RCC 7860 (cell line): Measurements from ENCODE around the gene ZC3H11A.
"Not testable (repeated sequence)": the region's sequence is repeated elsewhere in the genome, so short reads cannot be mapped to it uniquely, and the experiment has no call there.

Experiments
- DNase-seq: peaks from one replicate; pipeline ENCODE4 v3.0.0-alpha.2; 2015; ENCODE audit warnings: low spot score
- FAIRE-seq: peaks from 2 replicates; lab custom pipeline; 2012; peaks lifted over from hg19 to GRCh38; lab: Jason Lieb, UNC

ZC3H11A gene

DNA sequence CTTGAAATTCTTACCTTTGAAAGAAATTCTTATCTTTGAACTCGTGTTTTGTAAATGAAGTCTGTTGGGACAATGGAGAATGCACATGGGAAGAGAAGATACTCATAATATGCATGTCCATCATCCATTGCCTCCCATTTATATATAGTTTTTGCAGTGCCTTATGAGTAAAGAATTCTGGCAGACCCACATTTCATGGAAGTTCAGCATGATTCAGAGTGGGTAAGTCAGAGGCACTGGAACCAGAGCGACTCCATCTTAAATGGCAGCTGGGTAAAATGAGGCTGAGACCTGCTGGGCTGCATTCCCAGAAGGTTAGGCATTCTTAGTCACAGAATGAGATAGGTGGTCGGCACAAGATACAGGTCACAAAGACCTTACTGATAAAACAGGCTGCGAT lies 16.6 kb upstream of the ZC3H11A start:
- no peak for FAIRE-seq

DNA sequence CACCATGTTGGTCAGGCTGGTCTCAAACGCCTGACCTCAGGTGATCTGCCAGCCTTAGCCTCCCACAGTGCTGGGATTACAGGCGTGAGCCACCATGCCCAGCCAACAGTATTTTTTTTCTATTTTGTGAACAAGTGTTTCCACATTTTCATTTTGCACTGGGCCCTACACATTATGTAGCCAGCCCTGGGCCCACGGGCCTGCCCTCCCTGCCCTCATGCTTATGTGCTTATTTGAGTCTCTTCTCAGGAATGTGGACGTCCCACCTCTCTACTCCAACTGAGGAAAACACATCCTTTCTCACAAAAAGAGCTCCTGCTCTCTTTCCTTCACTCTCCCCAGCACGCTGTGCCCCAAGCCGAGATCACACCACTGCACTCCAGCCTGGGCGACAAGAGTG lies 13.5 kb upstream of the ZC3H11A start:
- DNase-seq (no peak), FAIRE-seq (no peak)

More for the DNA sequence above, 16.6 kb upstream of the ZC3H11A start:
- no peak for DNase-seq

DNA sequence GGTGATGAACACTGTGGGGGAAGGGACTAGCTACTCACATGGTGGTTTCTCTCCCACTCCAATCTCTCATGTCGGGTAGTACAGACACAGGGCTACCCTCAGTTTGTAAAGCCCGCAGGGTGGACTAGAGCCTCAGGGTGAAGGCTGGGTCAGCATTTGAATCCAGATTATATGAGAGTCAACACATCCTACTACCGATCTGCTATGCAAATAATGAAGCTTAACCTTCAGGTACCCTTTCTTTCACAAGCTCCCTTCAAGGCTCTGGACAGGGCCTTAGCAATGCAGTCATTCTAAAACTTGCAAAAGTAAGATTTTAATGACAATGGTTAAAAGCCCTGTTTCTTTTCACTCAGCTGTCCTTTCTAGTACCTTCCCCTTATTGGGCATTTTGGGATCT lies 5.5 kb upstream of the ZC3H11A start:
- DNase-seq, result no peak
- no peak for FAIRE-seq

DNA sequence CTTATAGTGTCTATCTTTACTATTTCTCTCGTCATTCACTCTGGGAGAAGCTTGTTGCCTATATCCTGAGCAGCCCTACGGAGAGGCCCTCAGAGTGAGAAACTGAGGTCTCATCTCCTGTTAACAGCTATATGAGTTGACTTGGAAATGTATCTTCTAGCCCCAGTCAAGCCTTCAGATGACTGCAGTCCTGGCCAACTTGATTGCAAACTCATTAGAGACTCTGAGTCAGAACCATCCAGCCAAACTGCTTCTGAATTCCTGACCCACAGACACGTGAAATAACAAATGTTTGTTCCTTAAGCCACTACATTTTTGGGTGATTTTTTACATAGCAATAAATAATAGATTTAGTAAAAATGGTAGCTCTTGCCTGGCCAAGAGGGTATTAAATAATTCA lies 3.9 kb upstream of the ZC3H11A start:
- no peak for DNase-seq

DNA sequence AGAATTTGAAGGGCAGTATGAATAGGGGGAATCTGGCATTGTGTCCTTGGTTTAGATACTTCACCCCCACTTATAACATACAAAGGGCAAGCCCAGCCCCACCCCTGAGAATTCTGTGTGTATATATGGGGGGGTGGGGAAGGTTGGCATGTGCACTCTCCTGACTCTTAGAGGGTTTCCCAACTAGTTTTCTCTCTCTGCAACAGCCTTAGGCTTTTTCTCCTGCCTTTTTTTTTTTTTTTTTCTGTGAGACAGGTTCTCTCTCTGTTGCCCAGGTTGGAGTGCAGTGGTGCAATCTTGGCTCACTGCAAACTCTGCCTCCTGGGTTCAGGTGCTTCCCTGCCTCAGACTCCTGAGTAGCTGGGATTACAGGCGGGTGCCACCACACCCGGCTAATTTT lies 2.9 kb upstream of the ZC3H11A start:
- DNase-seq (no peak), FAIRE-seq (no peak)

More for the DNA sequence above, 3.9 kb upstream of the ZC3H11A start:
- no peak for FAIRE-seq

DNA sequence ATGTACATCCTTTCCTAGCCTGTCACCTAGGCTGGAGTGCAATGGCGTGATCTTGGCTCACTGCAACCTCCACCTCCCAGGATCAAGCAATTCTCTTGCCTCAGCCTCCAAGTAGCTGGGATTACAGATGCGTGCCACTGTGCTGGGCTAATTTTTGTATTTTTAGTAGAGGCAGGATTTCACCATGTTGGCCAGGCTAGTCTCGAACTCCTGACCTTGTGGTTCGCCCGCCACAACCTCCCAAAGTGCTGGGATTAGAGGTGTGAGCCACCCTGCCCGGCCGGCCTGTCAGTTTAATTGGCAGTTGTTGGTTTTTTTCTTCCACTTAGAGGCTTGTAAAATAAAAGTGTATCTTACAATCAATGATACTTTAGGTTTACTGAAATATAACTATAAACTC lies 1.9 kb upstream of the ZC3H11A start:
- FAIRE-seq, DNase-seq: not testable (repeated sequence)

DNA sequence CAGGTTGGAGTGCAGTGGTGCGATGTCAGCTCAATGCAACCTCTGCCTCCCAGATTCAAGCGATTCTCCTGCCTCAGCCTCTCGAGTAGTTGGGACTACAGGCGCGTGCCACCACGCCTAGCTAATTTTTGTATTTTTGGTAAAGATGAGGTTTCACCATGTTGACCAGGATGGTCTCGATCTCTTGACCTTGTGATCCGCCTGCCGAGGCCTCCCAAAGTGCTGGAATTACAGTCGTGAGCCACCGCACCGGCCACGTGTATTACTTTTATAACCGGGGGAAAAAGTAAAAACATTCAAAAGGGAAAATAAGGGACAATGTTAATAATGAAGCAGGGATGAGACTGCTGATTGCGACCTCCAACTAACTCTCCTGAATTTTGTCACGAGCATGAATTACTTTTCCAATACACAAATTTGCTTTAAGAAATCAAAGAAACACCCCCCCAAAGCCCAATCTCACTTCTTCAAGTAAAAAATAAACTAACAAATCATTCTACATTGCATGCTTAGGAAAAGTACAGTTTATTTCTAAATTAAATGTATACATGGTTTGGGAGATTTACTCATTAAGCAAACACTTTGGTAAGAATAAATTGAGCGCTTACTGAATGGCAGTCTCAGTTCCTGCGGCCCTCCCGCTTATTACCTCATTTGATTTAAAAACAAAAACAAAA lies 521 bp upstream of the ZC3H11A start:
- no peak for DNase-seq
- no peak for FAIRE-seq

DNA sequence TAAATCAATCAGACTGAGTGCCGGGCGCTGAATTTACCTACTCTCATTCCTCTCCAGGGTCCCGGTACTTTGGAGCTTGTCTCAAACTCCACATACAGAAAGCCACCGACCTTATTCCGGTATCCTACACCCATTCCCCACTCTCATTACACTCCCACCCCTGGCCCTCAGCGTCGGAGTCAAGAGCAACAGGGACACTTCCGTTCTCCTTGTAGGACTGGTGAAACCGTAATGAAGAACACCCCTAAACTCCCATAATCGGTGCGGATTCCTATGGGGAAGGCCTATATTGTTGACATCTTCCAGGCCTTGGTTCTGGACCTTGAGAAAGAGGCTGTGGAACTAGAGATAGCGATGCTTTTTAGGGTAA lies 798 bp downstream of the ZC3H11A start:
- DNase-seq (no peak), FAIRE-seq (no peak)

DNA sequence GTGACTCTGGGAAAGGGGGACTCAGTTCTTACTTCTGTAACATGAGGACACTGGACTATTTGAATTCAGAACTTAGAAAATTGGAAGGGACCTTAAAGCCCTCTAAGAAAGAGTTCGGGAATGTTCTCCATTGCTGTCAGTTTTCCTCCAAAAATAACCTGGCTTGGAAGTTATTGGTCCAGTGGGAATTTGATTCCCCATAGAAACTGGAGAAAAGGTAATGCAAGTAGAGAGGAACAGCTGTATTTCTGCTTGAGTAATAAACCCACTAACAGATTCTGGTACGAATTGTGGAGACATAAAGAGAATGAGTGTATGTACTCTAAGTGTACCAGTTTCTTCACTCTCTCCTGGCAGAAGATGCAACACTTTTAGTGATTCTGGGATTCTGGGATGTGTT lies 1.8 kb downstream of the ZC3H11A start:
- FAIRE-seq, result no peak
- DNase-seq, result no peak

DNA sequence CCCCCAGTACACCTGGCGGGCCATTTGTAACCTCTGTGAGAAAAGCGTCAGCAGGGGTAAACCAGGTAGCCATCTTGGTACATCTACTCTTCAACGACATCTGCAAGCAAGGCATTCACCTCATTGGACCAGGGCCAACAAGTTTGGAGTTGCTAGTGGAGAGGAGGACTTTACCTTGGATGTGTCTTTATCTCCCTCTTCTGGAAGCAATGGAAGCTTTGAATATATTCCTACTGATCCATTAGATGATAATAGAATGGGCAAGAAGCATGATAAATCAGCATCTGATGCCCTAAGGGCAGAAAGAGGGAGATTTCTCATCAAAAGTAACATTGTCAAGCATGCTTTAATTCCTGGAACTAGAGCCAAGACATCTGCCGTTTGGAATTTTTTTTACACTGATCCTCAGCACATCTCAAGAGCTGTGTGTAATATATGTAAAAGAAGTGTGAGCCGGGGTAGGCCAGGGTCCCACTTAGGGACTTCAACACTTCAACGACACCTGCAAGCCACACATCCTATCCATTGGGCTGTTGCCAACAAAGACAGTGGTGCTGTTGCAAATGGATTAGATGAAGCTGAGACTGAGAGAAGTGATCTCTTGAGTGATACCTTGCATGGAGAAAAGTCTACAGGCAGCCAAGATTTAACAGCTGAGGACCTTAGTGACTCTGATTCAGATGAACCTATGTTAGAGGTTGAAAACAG lies 2.7 kb downstream of the ZC3H11A start:
- no peak for FAIRE-seq
- DNase-seq, result no peak

DNA sequence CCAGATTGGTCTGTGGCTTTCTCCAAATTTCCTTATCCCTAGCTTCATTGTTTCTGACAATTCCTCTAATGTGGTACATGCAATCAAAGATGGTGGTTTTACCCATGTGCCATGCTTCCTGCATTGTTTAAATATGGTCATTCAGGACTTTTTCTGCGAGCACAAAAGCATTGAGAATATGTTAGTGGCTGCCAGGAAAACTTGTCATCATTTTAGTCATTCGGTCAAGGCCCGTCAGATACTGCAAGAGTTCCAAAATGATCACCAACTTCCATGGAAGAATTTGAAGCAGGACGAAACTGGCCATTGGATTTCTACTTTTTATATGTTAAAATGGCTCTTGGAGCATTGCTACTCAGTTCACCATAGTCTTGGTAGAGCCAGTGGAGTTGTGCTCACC lies 3.7 kb downstream of the ZC3H11A start:
- DNase-seq (no peak), FAIRE-seq (no peak)

DNA sequence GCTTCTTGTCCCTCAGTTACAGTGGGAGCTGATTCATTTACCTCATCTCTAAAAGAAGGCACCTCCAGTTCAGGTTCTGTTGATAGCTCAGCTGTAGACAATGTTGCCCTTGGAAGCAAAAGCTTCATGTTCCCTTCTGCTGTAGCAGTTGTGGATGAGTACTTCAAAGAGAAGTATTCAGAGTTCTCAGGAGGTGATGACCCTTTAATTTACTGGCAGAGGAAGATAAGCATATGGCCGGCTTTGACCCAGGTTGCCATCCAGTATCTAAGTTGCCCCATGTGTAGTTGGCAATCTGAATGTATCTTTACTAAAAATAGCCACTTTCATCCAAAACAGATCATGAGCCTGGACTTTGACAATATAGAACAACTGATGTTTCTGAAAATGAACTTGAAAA lies 4.5 kb downstream of the ZC3H11A start:
- FAIRE-seq (no peak), DNase-seq (no peak)

DNA sequence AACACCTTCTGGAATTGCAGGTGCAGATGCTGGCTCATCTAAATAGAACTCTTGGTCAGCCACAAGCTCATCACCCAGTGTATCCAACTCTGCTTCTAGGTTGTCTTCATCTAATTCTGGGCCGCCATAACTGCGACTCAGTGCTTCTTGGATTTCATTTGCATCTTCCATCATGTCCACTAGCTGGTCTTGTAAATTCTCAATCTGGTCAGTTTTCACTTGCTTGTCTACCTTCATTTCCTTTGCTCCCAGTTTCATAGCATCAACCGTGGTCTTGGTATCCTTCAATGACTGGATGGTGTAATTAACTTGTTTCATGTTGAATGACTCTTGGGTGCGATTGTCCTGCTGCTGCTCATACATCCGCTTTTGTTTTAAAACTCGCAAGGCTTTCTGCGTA lies 10.3 kb downstream of the ZC3H11A start:
- FAIRE-seq, result no peak

DNA sequence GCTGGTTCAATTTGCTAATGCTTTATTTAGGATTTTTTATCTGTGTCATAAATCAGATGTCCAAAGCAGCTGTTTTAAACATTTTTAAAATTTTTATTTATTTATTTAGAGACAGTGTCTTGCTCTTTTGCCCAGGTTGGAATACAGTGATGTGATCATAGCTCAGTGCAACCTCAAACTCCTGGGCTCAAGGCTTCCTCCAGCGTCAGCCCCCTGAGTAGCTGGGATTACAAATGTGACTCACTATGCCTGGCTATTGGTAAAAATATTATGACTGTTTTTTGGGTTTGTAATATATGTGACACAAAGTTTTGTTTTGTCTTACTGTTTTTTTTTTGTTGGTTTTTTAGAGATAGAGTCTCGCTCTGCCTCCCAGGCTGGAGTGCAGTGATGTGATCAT lies 11.8 kb downstream of the ZC3H11A start:
- DNase-seq, result no peak
- no peak for FAIRE-seq

More for the DNA sequence above, 10.3 kb downstream of the ZC3H11A start:
- no peak for DNase-seq

DNA sequence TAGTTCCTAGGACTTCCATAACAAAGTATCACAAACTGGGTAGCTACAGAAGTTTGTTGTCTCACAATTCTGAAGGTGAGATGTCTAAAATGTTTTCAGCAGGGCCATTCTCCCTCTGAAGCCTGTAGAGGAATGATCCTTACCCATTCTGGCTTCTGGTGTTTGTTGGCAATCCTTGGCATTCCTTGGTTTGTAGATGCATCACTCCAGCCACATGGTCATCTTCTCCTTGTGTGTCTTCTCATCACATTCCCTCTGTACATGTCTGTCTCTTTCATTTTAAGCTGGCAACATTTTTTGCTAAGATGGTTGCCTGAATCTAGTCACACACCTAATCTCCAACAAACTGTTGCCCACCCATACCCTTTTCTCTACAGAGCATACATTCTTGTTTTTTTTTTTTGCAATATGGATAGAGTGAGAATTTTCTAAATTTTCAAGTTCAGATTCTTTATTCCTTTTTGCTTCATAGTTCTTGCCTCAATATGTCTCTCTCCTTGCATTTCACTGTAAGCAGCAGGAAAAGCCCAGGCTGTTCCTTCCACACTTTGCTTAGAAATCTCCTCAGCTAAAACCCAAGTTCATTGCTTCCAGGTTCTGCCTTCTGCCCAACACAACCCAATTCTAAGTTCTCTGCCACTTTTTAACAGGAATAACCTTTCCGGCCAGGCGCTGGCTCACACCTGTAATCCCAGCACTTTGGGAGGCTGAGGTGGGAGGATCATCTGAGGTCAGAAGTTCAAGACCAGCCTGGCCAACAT lies 18.3 kb downstream of the ZC3H11A start:
- FAIRE-seq (no peak), DNase-seq (no peak)

DNA sequence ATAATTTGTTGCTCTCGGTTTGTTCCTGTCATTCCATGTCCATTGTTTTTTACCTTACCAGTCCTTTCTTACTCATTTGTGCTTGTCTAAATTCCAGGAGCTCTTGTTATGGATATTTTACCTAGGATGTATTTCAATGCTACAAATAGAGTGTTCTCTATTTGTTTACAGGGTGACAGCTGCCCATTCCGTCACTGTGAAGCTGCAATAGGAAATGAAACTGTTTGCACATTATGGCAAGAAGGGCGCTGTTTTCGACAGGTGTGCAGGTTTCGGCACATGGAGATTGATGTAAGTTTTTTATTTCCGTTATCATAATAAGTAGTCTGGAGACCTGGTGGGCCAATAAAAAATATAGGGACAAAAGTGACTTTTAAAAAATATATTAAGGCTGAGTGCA lies 23.0 kb downstream of the ZC3H11A start:
- FAIRE-seq (no peak), DNase-seq (no peak)

DNA sequence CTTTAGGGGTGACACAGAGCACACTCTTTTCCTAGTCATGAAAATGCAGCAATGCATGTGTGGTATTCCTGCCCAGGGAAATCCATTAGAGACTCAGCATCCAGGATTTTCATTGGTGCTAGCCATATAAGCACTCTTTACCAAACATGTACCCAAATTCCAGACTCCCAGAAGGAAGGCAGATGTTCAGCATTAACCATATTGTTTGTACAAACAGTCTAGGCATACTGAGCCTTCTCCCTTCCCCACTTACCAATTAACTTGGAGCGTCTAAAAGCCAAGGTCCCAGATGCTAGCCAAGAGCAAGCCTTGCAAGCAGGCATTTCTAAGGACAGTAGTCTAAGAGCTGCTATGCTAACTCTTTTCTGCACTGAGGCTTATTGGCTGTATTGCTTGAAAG lies 27.9 kb downstream of the ZC3H11A start:
- DNase-seq, result no peak
- FAIRE-seq, result no peak

DNA sequence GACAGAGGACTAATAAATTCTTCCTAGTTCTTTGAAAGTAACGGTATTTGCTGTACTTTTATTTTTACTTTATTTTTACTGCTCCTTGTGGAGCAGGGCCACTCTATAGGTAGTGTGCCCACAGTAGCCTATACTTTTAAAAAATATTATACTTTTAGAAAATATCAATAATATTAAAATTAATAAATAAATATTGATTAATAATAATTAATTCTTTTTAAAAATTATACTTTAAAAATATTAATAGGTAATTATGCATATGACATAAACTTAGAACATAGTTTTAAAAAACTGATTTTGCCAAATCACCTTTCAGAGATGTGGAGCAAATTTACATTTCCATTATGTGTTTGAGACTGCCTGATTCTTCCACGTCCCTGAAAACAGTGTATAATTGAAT lies 30.8 kb downstream of the ZC3H11A start:
- no peak for FAIRE-seq
- no peak for DNase-seq

DNA sequence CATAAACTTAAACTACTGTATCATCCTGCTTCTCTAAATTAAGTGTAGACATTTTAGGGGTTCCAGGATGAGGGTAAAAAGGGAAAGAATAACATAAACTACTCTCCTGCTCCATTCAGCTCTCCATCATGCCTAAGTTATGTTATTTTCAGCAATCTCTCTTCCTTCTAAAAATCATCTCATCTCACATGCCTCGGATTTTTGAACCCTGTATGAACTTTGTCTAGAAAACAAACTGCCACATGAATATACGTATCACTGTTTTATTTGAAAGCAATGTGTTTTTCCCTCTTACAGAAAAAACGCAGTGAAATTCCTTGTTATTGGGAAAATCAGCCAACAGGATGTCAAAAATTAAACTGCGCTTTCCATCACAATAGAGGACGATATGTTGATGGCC lies 32.6 kb downstream of the ZC3H11A start:
- DNase-seq (no peak), FAIRE-seq (no peak)

DNA sequence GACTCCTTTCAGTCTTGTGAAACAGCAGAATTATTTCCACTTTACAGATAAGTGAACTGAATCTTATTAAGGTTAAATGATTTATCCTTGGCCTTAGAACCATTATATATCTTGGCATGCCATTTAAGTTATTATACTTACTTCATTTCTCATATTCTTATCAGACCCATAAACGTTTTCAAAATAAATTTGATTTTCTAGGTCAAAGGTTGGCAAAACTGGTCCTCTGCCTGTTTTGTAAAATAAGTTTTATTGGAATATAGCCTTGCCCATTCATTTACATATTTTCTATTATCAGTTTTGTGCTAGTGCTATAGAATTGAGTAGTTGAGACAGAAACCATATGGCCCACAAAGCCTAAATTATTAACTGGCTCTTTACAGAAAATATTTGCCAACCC lies 33.1 kb downstream of the ZC3H11A start:
- DNase-seq, result no peak
- FAIRE-seq, result no peak

DNA sequence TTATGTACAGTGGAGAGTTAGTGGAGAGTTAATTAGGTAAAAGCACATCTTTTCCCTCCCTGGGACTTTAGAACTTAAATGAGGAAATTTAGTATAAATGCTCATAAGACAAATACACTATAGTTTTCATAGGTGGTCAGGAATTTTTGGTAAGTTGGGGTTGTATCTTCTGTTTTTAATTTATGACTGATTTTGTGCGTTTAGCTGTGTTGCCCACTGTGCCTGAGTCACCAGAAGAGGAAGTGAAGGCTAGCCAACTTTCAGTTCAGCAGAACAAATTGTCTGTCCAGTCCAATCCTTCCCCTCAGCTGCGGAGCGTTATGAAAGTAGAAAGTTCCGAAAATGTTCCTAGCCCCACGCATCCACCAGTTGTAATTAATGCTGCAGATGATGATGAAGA lies 33.8 kb downstream of the ZC3H11A start:
- FAIRE-seq, result not testable (repeated sequence)

DNA sequence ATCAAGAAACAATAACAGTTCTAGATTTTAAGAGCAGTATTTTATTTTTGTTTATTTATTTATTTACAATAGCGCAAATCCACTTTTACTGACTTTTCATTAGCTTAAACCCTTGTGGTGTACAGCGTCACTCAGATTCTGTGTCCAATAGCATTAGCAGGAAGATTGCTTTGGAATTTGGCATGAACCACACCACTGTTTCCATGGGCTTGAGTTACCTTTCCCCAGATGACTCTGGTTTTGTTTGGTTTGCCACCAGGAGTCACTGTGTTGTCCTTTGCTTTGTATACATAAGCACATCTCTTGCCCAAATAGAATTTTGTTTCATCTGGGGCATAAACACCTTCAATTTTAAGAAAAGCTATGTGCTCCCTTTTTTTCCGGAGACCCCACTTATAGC lies 40.1 kb downstream of the ZC3H11A start:
- no peak for DNase-seq
- FAIRE-seq, result no peak

More for the DNA sequence above, 33.8 kb downstream of the ZC3H11A start:
- not testable (repeated sequence) for DNase-seq
